Mesenchymal stem cell (in vitro differentiated cells and primary cell): ENCODE measurements around the gene GAB2.

Experiments
- DNase-seq: peaks from one replicate; pipeline ENCODE4 v3.0.0-alpha.2; 2013
- H2AFZ ChIP-seq: one replicate; pipeline ENCODE4 v1.6.1; 2013; ENCODE audit warnings: low read depth, mild to moderate bottlenecking, control low read depth, inconsistent platforms, low read length, moderate library complexity
- H2AK5ac ChIP-seq: 2 replicates; pipeline ENCODE4 v1.6.1; 2013; ENCODE audit warnings: low read length, moderate library complexity, mild to moderate bottlenecking, inconsistent platforms; ENCODE audit not compliant: severe bottlenecking
- H2BK120ac ChIP-seq: one replicate; pipeline ENCODE4 v1.6.1; 2013; ENCODE audit warnings: low read depth, mild to moderate bottlenecking, inconsistent platforms, low read length, moderate library complexity
- H2BK12ac ChIP-seq, 2 experiments: one replicate each; pipeline ENCODE4 v1.6.1; 2013; ENCODE audit warnings: inconsistent platforms in 2 of 2, low read length in 2 of 2, mild to moderate bottlenecking in 2 of 2, moderate library complexity in 2 of 2, control low read depth in 1 of 2
- H2BK15ac ChIP-seq: one replicate; pipeline ENCODE4 v1.6.1; 2013; ENCODE audit warnings: mild to moderate bottlenecking, low read depth, inconsistent platforms; ENCODE audit not compliant: poor library complexity, severe bottlenecking
- H2BK5ac ChIP-seq: 2 replicates; pipeline ENCODE4 v1.6.1; 2013; ENCODE audit warnings: low read depth, mild to moderate bottlenecking, low read length, control low read depth, inconsistent platforms; ENCODE audit not compliant: poor library complexity, severe bottlenecking
- H3K14ac ChIP-seq, 2 experiments: one replicate each; pipeline ENCODE4 v1.6.1; 2013; ENCODE audit warnings: inconsistent platforms in 2 of 2, low read length in 2 of 2, control low read depth in 1 of 2, mild to moderate bottlenecking in 1 of 2, moderate library complexity in 1 of 2
- H3K18ac ChIP-seq, 2 experiments: one replicate each; pipeline ENCODE4 v1.6.1; 2013; ENCODE audit warnings: inconsistent platforms in 2 of 2, low read length in 2 of 2, control low read depth in 1 of 2, low read depth in 1 of 2, mild to moderate bottlenecking in 1 of 2
- H3K23ac ChIP-seq, 2 experiments: one replicate each; pipeline ENCODE4 v1.6.1; 2013; ENCODE audit warnings: inconsistent platforms in 2 of 2, low read length in 2 of 2, mild to moderate bottlenecking in 2 of 2, moderate library complexity in 2 of 2, control low read depth in 1 of 2
- H3K27ac ChIP-seq: 2 replicates; pipeline ENCODE4 v1.5.1; 2013; ENCODE audit warnings: mild to moderate bottlenecking, moderate library complexity, low read length, control low read depth, inconsistent platforms; ENCODE audit not compliant: poor library complexity, severe bottlenecking
- H3K27me3 ChIP-seq, 2 experiments: 2 replicates each; pipeline versions ENCODE4 v1.6.1 to v1.7.0; 2013; ENCODE audit warnings: low read length in 2 of 2, mild to moderate bottlenecking in 2 of 2, moderate library complexity in 2 of 2, control low read depth in 1 of 2, inconsistent platforms in 1 of 2; ENCODE audit not compliant: control insufficient read depth in 1 of 2, insufficient read depth in 1 of 2
- H3K36me3 ChIP-seq, 2 experiments: 2 replicates each; pipeline versions ENCODE4 v1.6.1 to v1.7.0; 2013; ENCODE audit warnings: low read length in 2 of 2, control low read depth in 1 of 2, inconsistent platforms in 1 of 2, low read depth in 1 of 2, mild to moderate bottlenecking in 1 of 2; ENCODE audit not compliant: insufficient read depth in 2 of 2, control insufficient read depth in 1 of 2
- H3K4ac ChIP-seq, 2 experiments: one replicate each; pipeline ENCODE4 v1.6.1; 2013; ENCODE audit warnings: inconsistent platforms in 2 of 2, low read length in 2 of 2, mild to moderate bottlenecking in 2 of 2, moderate library complexity in 2 of 2, control low read depth in 1 of 2, low read depth in 1 of 2
- H3K4me1 ChIP-seq: 2 replicates; pipeline ENCODE4 v1.6.1; 2013; ENCODE audit warnings: low read depth, low read length, control low read depth; ENCODE audit not compliant: control insufficient read depth, insufficient read depth
- H3K4me2 ChIP-seq: 2 replicates; pipeline ENCODE4 v1.6.1; 2013; ENCODE audit warnings: low read length, mild to moderate bottlenecking, inconsistent platforms; ENCODE audit not compliant: poor library complexity, severe bottlenecking
- H3K4me3 ChIP-seq, 2 experiments: 2 replicates each; pipeline versions ENCODE4 v1.5.1 to v1.7.0; 2013; ENCODE audit warnings: low read length in 2 of 2, mild to moderate bottlenecking in 2 of 2, control low read depth in 1 of 2, low read depth in 1 of 2; ENCODE audit not compliant: insufficient read depth in 1 of 2
- H3K79me1 ChIP-seq: replicated peaks from 2 replicates; pipeline ENCODE4 v1.6.1; 2013; ENCODE audit warnings: mild to moderate bottlenecking, control low read depth, low read length, inconsistent platforms; ENCODE audit not compliant: poor library complexity, severe bottlenecking
- H3K9ac ChIP-seq: 2 replicates; pipeline ENCODE4 v1.7.0; 2013; ENCODE audit warnings: mild to moderate bottlenecking, low read length, moderate library complexity
- H3K9me3 ChIP-seq: 2 replicates; pipeline ENCODE4 v1.7.0; 2013; ENCODE audit warnings: mild to moderate bottlenecking, low read length; ENCODE audit not compliant: control insufficient read depth
- H4K8ac ChIP-seq: one replicate; pipeline ENCODE4 v1.6.1; 2013; ENCODE audit warnings: inconsistent platforms, mild to moderate bottlenecking, low read length, moderate library complexity
- H4K91ac ChIP-seq: one replicate; pipeline ENCODE4 v1.6.1; 2013; ENCODE audit warnings: mild to moderate bottlenecking, low read length, inconsistent platforms
- WGBS: methylation state at CpG from one replicate; pipeline ENCODE4 v1.1.7; 2013; ENCODE audit warnings: mixed read lengths; 5-methylcytosine and 5-hydroxymethylcytosine counted together

The GAB2 gene

DNA sequence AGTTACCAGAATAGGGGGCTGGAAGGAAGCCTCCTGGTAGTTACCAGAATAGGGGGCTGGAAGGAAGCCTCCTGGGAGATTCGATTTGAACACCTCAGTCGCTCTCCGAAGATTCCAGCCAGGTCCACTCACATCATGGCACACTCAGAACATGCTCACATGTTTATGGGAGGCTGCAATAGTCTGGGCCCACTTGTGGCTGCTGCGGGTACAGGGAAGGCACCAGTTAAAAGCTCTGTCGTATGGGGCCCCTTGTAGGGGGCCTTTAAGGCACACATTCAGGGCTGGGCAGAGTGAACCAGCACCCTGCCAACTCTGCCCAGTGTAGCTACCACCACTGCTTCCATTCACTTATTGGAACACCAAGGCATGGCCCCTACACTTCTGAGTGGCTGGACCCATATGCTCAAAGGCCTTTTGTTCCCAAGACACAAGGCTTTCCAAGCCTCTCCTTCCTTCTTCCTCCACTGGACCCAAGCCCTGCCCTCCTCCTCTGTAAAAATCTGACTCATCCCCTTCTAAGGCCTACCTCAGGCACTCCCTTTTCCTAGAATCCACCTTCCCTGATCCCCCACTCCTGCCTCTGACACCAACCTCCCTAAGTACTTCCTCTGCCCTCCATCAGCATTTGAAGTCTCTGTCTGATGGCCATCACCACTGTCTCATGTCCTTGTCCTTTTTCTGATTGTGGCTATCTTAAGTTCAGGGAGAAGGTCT lies 200.9 kb downstream of the GAB2 start:
- Histone ChIP-seq H3K79me1 (peaks cover 28% of the 10 kb centered on the region), H2AFZ (no peak overlapping the region), H4K8ac (no peak overlapping the region), H3K18ac (no peak overlapping the region), H2BK15ac (no peak overlapping the region), H3K9me3 (no peaks in the 10 kb centered on the region), H3K4me3 (no peak overlapping the region), H2AK5ac (no peak overlapping the region), H3K23ac (no peak overlapping the region), H2BK5ac (no peak overlapping the region), H3K27ac (no peak overlapping the region), H3K4me2 (no peak overlapping the region), H3K4me1 (peaks cover 5% of the 10 kb centered on the region), H3K36me3 (peaks cover 81 to 85% of the 10 kb centered on the region in 2 experiments), H3K9ac (no peak overlapping the region), H3K4ac (no peak overlapping the region), H3K27me3 (no peaks in the 10 kb centered on the region), H3K14ac (no peak overlapping the region), H4K91ac (no peak overlapping the region), H2BK120ac (no peak overlapping the region), H2BK12ac (no peak overlapping the region)
- DNase-seq = no peak
- 98% methylated on average over 5 of the region's 5 CpGs for WGBS

DNA sequence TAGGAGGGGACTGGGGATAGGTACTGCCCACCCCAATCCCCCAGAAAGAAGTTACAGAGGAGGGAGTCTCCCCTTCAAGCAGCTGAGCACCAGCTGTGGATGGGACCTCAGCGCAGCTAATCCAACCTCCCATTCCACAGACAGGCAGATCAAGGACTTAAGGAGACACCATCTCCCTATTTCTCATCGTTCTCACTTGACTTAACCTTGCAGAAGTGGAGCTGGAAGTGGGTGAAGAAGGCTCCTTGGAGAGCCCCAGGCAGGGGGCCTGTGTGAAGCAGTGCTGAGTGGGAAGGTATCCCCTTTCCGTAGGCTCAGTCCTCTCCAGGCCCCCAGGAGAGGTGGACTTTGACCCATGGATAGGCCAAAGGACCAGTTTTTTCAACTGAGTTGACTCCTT lies 201.6 kb downstream of the GAB2 start:
- no peak overlapping the region for H4K8ac ChIP-seq
- WGBS = 100% methylated on average over 2 of the region's 3 CpGs
- H2BK15ac ChIP-seq = no peak overlapping the region
- H3K18ac ChIP-seq = no peak overlapping the region
- no peak overlapping the region for H3K27ac ChIP-seq
- no peak overlapping the region for H2AFZ ChIP-seq
- H3K4me2 ChIP-seq = no peak overlapping the region
- H3K4ac ChIP-seq = no peak overlapping the region
- DNase-seq = no peak
- no peak overlapping the region for H2AK5ac ChIP-seq
- peaks cover 28% of the 10 kb centered on the region for H3K79me1 ChIP-seq
- no peak overlapping the region for H3K4me3 ChIP-seq
- H2BK120ac ChIP-seq = no peak overlapping the region
- H3K27me3 ChIP-seq = no peaks in the 10 kb centered on the region
- peaks cover 5% of the 10 kb centered on the region for H3K4me1 ChIP-seq
- no peaks in the 10 kb centered on the region for H3K9me3 ChIP-seq
- H2BK12ac ChIP-seq = no peak overlapping the region
- H3K14ac ChIP-seq = no peak overlapping the region
- no peak overlapping the region for H2BK5ac ChIP-seq
- H3K9ac ChIP-seq = no peak overlapping the region
- H4K91ac ChIP-seq = no peak overlapping the region
- H3K23ac ChIP-seq = no peak overlapping the region
- H3K36me3 ChIP-seq = peaks cover 78 to 81% of the 10 kb centered on the region in 2 experiments

DNA sequence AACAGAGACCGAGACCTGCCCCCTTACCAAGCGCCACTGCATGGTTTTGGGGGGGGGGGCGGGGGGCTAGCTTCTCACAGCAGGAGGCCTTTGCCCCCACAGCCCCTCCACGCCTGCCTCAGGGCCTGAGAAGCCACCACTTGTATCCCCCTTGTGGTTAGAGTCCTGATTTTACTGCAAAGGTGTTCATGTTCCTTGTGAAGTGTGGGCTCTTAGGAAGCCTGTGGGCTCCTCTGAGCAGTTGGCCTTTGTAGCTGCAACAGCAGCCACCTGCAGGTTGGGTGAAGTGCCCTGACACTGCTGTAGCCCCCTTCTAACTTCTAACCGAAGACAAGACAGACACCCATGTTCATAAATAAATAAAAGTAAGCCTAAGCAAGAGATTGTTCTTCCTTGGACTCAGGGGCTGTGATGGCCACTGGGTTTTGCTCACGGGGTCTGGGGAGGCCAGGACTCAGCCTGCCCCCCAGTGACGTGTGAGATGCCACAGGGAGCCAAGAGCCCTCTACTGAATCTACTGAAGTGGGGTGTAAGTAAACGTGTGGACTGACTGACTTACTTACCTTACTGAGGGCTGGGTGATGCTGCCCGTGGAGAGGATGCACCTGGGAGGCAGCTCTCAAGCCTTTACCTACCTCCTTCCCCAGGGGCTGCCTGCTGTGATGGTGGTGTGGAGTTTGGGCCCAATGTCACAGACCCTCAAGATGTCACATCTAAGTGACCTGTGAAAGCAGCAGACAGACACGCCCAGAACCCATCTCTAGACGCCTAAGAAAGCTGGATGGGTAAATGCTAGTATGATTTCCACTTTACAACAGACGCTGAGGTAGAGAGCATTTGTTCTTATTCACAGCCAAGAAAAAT lies 203.1 kb downstream of the GAB2 start:
- WGBS = 98% methylated on average over 9 of the region's 12 CpGs
- Histone ChIP-seq H3K18ac (no peak overlapping the region), H2AK5ac (no peak overlapping the region), H2BK15ac (no peak overlapping the region), H3K23ac (no peak overlapping the region), H4K8ac (no peak overlapping the region), H2AFZ (no peak overlapping the region), H3K4me1 (peaks cover 7% of the 10 kb centered on the region), H2BK120ac (no peak overlapping the region), H4K91ac (no peak overlapping the region), H3K9ac (no peak overlapping the region), H3K36me3 (peaks cover 77 to 81% of the 10 kb centered on the region in 2 experiments), H3K4ac (no peak overlapping the region), H2BK12ac (no peak overlapping the region), H3K79me1 (peaks cover 38% of the 10 kb centered on the region), H2BK5ac (no peak overlapping the region), H3K27me3 (no peaks in the 10 kb centered on the region), H3K4me3 (no peak overlapping the region), H3K9me3 (no peaks in the 10 kb centered on the region), H3K14ac (no peak overlapping the region), H3K27ac (no peak overlapping the region), H3K4me2 (no peak overlapping the region)
- no peak for DNase-seq

DNA sequence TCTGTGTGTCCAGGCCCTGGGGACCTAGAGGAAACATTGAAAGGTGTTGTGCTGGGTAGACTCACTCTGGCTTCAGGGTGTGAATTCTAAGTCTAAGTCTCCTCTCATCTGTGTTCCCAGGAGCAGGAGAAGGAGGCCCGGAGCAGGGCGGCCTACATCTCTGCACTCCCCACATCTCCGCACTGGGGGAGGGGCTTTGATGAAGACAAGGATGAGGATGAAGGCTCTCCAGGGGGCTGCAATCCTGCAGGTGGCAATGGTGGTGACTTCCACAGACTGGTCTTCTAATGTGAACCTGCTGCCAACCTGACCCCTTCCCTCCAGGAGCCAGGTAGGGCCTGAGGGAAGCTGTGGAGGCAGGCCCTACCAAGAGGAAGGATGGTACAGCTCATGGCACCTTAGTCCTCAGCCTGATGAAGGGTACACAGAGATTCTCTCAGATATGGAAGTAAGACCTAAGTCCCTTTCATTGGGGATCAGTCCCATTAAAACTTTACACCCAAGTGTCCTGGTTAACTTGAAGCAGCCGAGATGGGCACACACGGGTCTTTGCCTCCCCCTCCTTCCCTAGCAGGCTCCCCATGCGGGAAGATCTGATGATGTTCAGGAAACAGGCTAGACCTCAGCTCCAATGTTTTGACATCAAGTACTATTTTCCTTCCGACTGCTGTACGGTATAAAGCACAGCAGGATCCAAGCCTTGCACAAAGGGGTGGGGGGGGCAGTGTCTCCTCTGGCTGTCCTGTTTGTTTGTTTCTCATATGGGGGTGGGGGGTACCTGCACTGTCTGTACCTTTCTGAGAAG lies 203.9 kb downstream of the GAB2 start:
- no peak overlapping the region for H3K14ac ChIP-seq
- no peak overlapping the region for H2AK5ac ChIP-seq
- no peak overlapping the region for H2AFZ ChIP-seq
- H3K36me3 ChIP-seq = peaks cover 77 to 81% of the 10 kb centered on the region in 2 experiments
- H3K4me2 ChIP-seq = no peak overlapping the region
- H3K9ac ChIP-seq = no peak overlapping the region
- no peak overlapping the region for H3K27ac ChIP-seq
- no peak overlapping the region for H4K91ac ChIP-seq
- no peak overlapping the region for H2BK15ac ChIP-seq
- H3K27me3 ChIP-seq = no peaks in the 10 kb centered on the region
- H3K23ac ChIP-seq = no peak overlapping the region
- peaks cover 43% of the 10 kb centered on the region for H3K79me1 ChIP-seq
- H2BK120ac ChIP-seq = no peak overlapping the region
- H4K8ac ChIP-seq = no peak overlapping the region
- no peak overlapping the region for H3K18ac ChIP-seq
- H3K4me3 ChIP-seq = no peak overlapping the region
- H2BK5ac ChIP-seq = no peak overlapping the region
- peaks cover 7% of the 10 kb centered on the region for H3K4me1 ChIP-seq
- WGBS = 96% methylated on average over 7 of the region's 8 CpGs
- H3K4ac ChIP-seq = no peak overlapping the region
- DNase-seq = no peak
- no peaks in the 10 kb centered on the region for H3K9me3 ChIP-seq
- no peak overlapping the region for H2BK12ac ChIP-seq
